Esophagus (tissue), 2 donors: ENCODE measurements around the gene BNC2. TPM values are rescaled to one million over a fixed set of nuclear protein-coding genes. Genes with fewer than 3 reads are reported as not detected.
A peak's percentile ranks its signal among the peaks of the same experiment; 100 is the strongest.

Experiments used
- H3K27ac ChIP-seq, 2 donors: one replicate each; pipeline ENCODE4 v1.5.1; 2013; ENCODE audit warnings: low read depth in 2 of 2, mild to moderate bottlenecking in 2 of 2, inconsistent platforms in 1 of 2, low read length in 1 of 2, moderate library complexity in 1 of 2
- H3K27me3 ChIP-seq, 2 donors: one replicate each; pipeline ENCODE4 v1.6.1; 2013; ENCODE audit warnings: low read length in 2 of 2, control low read depth in 1 of 2, mild to moderate bottlenecking in 1 of 2; ENCODE audit not compliant: insufficient read depth in 2 of 2, control insufficient read depth in 1 of 2
- H3K36me3 ChIP-seq, 2 donors: one replicate each; pipeline ENCODE4 v1.6.1; 2013; ENCODE audit warnings: low read length in 1 of 2; ENCODE audit not compliant: control insufficient read depth in 2 of 2, insufficient read depth in 2 of 2
- H3K4me1 ChIP-seq, 2 donors: one replicate each; pipeline ENCODE4 v1.6.1; 2013; ENCODE audit warnings: low read length in 1 of 2; ENCODE audit not compliant: control insufficient read depth in 2 of 2, insufficient read depth in 2 of 2
- H3K4me3 ChIP-seq, 2 donors: one replicate each; pipeline ENCODE4 v1.5.1; 2013; ENCODE audit warnings: low read length in 2 of 2, mild to moderate bottlenecking in 2 of 2, low read depth in 1 of 2, moderate library complexity in 1 of 2
- H3K9me3 ChIP-seq, 2 donors: one replicate each; pipeline ENCODE4 v1.6.1; 2013; ENCODE audit warnings: mild to moderate bottlenecking in 2 of 2, low read depth in 1 of 2, low read length in 1 of 2, moderate library complexity in 1 of 2; ENCODE audit not compliant: control insufficient read depth in 2 of 2, insufficient read depth in 1 of 2
- WGBS, 2 donors: extraction: QIAGEN DNeasy Blood & Tissue Kit; methylation state at CpG; one replicate each; pipeline ENCODE4 v1.1.7; 2013; 5-methylcytosine and 5-hydroxymethylcytosine counted together
- polyA plus RNA-seq, 2 donors: library from polyadenylated mRNA; stranded (reverse); fragments of 200-250 nt; gene quantifications; one replicate each; pipeline ENCODE4 v1.2.3, GENCODE V29; 2013
- donor health status: healthy with polysubstance abuse.
- donor health status: Bipolar disorder and iron deficiency.

Gene BNC2
- polyA plus RNA-seq, 2 donors = 1.1 to 1.6 TPM

GRCh38 chr9:16745359-16745758 lies 125.1 kb downstream of the BNC2 start:
- H3K9me3 ChIP-seq = no peaks in the 10 kb centered on the region
- H3K4me3 ChIP-seq = no peak overlapping the region
- H3K36me3 ChIP-seq = no peaks in the 10 kb centered on the region
- WGBS, 2 donors = 74 to 88% methylated on average over 5 of the region's 5 CpGs
- H3K4me1 ChIP-seq = no peaks in the 10 kb centered on the region
- H3K27me3 ChIP-seq = no peaks in the 10 kb centered on the region
- H3K27ac ChIP-seq = no peak overlapping the region

DNA sequence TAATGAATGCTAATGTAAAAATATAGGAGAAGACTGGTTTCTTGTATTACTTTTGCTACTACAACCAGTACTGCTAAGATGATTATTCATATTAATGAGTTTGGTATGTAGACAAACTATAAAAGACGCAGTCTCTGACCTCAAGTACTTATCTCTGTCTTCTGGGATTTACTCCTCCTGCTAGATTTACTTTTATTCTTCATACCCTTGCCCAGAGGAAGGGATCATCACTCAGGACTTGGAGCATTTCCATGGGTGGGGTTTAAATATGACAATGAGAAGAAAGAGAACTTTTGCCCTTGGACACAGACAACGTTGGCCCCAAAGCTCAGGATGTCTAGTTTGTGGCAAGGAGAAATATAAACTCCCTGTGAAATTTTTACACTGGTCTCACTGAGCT lies 126.1 kb downstream of the BNC2 start:
- 5 to 9% methylated on average over 2 of the region's 2 CpGs for WGBS, 2 donors
- no peaks in the 10 kb centered on the region for H3K27me3 ChIP-seq
- no peaks in the 10 kb centered on the region for H3K36me3 ChIP-seq
- H3K4me1 ChIP-seq = no peaks in the 10 kb centered on the region
- H3K9me3 ChIP-seq = no peaks in the 10 kb centered on the region
- no peak overlapping the region for H3K4me3 ChIP-seq
- no peak overlapping the region for H3K27ac ChIP-seq

DNA sequence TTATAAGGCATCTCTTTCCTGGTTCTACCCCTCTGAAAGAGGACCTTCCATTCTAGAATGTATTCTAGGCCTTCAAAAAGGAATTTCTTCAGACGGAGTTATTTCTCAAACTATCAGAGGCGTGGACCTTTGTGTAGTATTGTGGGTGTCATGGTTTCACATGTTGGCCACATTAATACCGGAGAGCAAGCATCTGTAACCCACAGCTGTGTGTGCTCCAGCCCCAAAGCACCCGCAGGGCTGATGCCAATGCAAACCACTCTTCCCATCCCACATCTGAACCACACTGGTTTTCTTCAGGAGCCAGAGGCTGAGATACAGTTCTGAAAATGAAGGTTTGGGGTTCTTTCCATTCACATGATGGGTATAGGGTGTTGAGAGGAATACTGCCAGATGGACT lies 127.1 kb downstream of the BNC2 start:
- Histone ChIP-seq H3K27ac (no peak overlapping the region), H3K4me3 (no peak overlapping the region), H3K4me1 (no peaks in the 10 kb centered on the region), H3K27me3 (no peaks in the 10 kb centered on the region), H3K36me3 (no peaks in the 10 kb centered on the region), H3K9me3 (no peaks in the 10 kb centered on the region)
- WGBS, 2 donors = 64% methylated on average over 4 of the region's 4 CpGs

- H3K9me3 ChIP-seq = no peaks in the 10 kb centered on the region
- no peak overlapping the region for H3K27ac ChIP-seq
- H3K4me1 ChIP-seq = no peaks in the 10 kb centered on the region
- H3K27me3 ChIP-seq = no peaks in the 10 kb centered on the region
- H3K36me3 ChIP-seq = no peaks in the 10 kb centered on the region
- no peak overlapping the region for H3K4me3 ChIP-seq
These were observed 135.5 kb downstream of the BNC2 start for GRCh38 chr9:16735001-16735400.

DNA sequence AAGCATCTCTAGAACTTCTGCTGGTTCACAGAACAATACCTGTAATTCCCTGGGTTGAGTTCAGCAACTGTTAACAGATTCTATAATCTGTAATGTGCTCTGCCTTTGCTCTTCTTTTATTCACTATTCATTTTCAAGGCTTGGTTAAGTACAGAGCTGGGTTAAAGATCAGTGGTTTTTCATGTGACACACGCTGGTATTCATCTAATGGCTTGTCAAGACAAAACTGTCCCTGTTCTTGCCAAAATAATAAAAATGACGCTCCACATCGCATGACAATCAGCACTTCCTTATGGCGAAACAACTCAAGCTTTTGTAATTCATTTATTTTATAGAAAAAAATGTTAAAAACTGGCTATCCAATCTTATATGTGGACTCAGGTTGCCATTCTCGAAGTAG lies 137.9 kb downstream of the BNC2 start:
- Histone ChIP-seq H3K4me1 (no peaks in the 10 kb centered on the region), H3K9me3 (no peaks in the 10 kb centered on the region), H3K4me3 (no peak overlapping the region), H3K27me3 (no peaks in the 10 kb centered on the region), H3K27ac (no peak overlapping the region), H3K36me3 (no peaks in the 10 kb centered on the region)
- 60 to 64% methylated on average over 5 of the region's 5 CpGs for WGBS, 2 donors

- WGBS, 2 donors = 63 to 81% methylated on average over 5 of the region's 5 CpGs
- Histone ChIP-seq H3K27ac (no peak overlapping the region), H3K4me3 (no peak overlapping the region), H3K36me3 (no peaks in the 10 kb centered on the region), H3K4me1 (no peaks in the 10 kb centered on the region), H3K9me3 (no peaks in the 10 kb centered on the region), H3K27me3 (no peaks in the 10 kb centered on the region)
These were observed 140.3 kb downstream of the BNC2 start for GRCh38 chr9:16730162-16730561.

GRCh38 chr9:16729651-16730050 lies 140.8 kb downstream of the BNC2 start:
- H3K4me3 ChIP-seq = no peak overlapping the region
- no peaks in the 10 kb centered on the region for H3K27me3 ChIP-seq
- H3K36me3 ChIP-seq = no peaks in the 10 kb centered on the region
- H3K27ac ChIP-seq = no peak overlapping the region
- no peaks in the 10 kb centered on the region for H3K9me3 ChIP-seq
- no peaks in the 10 kb centered on the region for H3K4me1 ChIP-seq
- 73 to 81% methylated on average over 4 of the region's 4 CpGs for WGBS, 2 donors

DNA sequence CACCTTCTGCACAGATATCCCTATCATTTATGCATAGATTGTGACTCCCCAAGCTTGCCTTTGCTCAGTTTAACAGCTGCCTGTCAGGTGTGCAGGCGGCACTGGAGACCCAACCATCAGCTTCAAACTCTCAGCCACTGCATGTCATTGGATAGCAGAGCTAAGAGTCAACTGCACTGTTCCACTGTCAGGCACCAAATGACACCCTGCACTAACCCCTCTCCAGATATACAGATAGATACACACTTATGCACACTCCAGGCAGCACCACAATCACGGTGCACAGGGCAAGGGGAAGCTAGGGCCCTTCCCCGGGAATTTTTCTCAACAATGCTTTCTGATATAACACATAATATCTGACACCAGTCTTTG lies 142.3 kb downstream of the BNC2 start:
- Histone ChIP-seq H3K4me1 (no peaks in the 10 kb centered on the region), H3K36me3 (no peaks in the 10 kb centered on the region), H3K9me3 (no peaks in the 10 kb centered on the region), H3K27me3 (no peaks in the 10 kb centered on the region), H3K27ac (no peak overlapping the region), H3K4me3 (peak overlapping the region in 1 of 2 donors; percentile 72)
- WGBS, 2 donors = 68 to 72% methylated on average over 3 of the region's 3 CpGs

DNA sequence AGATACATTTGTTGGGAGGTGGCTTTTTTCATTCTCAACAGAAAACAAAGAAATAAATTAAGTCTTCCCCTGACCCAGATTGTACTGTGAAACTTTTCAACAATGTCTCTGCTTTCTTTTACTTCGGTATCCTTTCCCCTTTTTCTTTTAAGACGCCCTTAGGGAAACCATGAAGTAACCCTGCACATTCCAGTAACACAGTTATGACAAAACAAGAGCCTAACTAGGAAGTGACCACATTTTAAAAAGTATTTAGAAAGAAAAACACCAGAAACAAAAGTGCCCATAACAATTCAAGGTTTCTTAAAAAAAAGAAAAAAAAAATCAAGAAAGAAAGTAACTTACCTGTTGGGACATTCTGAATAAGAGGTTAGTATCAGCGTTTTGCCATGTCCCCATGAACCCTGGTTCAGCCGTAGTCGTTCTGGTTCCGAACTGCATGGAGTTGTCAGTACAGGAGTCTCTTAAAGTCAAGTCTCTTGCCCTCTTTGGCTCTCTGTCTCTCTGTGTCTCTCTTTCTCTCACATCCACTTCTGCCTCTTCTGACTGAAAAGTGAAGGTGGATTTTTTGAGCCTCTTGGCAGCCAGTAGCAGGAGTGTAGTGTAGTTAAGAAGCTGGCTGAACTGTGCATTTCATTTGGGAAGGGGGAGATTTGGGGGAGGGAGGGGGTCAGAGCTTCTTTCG lies 142.9 kb downstream of the BNC2 start:
- no peaks in the 10 kb centered on the region for H3K4me1 ChIP-seq
- H3K27ac ChIP-seq = peak overlapping the region; percentile 85 to 88
- H3K27me3 ChIP-seq = no peaks in the 10 kb centered on the region
- H3K36me3 ChIP-seq = no peaks in the 10 kb centered on the region
- peak overlapping the region; percentile 59 to 72 for H3K4me3 ChIP-seq
- no peaks in the 10 kb centered on the region for H3K9me3 ChIP-seq
- WGBS, 2 donors = 19 to 27% methylated on average over 7 of the region's 7 CpGs

DNA sequence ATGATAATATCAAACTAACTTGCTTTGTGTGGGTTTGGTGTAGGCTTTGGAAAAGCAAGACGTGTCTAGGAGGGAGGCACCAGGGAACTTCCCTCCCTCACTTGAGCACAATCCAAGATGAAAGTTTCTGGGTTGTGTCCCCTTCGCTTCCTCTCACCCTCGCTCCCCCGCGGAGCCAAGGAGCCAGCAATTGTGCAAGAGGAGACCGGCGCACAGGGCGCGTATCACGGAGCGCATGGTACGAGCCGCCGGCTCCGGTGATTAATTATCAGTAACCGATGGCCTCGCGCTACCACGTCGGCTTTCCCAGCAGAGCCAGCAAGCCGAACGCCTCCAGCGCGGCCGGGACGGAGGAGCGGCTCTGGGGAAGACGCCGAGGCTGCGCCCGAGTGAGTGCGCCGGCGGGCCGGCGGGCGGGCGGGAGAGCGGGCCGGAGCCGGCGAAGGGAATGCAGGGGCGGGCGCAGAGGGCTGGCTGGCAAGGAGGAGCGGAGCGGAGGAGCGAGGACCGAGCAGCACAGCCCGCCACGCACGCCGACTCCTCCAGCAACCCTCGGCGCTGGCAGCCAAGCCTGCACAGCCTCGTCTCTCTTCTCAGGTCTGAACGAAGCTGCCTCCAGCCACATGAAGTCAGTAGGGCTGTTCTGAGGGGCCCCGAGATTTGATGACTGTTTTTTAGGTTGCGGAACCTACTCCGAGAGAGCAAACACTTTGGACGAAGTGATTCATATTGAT lies 143.6 kb downstream of the BNC2 start:
- peak overlapping the region; percentile 85 to 88 for H3K27ac ChIP-seq
- peak overlapping the region; percentile 59 to 72 for H3K4me3 ChIP-seq
- H3K36me3 ChIP-seq = no peaks in the 10 kb centered on the region
- H3K4me1 ChIP-seq = no peaks in the 10 kb centered on the region
- 0 to 2% methylated on average over 58 to 60 of the region's 60 CpGs for WGBS, 2 donors
- H3K9me3 ChIP-seq = no peaks in the 10 kb centered on the region
- no peaks in the 10 kb centered on the region for H3K27me3 ChIP-seq
